Ovary (tissue), 9 donors: ENCODE data around the gene ATAD3C. TPM values are rescaled to one million over a fixed set of nuclear protein-coding genes. Genes with fewer than 3 reads are reported as not detected.
"Not testable (repeated sequence)": the region's sequence is repeated elsewhere in the genome, so short reads cannot be mapped to it uniquely, and the experiment has no call there.

Experiments used
- DNase-seq, 5 donors: peaks; one replicate each; pipeline ENCODE4 v3.0.0-alpha.2; 2019 to 2020
- H3K27ac ChIP-seq, 2 donors: fragments of 200-600 bp; one replicate each; pipeline versions ENCODE4 v1.5.1 to v1.8.0; 2019 to 2022
- H3K27me3 ChIP-seq: fragments of 200-600 bp; one replicate; pipeline ENCODE4 v1.8.0; 2022
- H3K36me3 ChIP-seq: fragments of 200-600 bp; sonication (generic); one replicate; pipeline ENCODE4 v1.5.1; 2019
- H3K4me1 ChIP-seq: one replicate; pipeline ENCODE4 v1.8.1; 2013; ENCODE audit warnings: mild to moderate bottlenecking, moderate library complexity; ENCODE audit not compliant: insufficient read depth
- H3K4me3 ChIP-seq: fragments of 200-600 bp; sonication (generic); one replicate; pipeline ENCODE4 v1.5.1; 2017
- H3K9me3 ChIP-seq, 2 donors: fragments of 200-600 bp in 1 of 2; sonication (generic) in 1 of 2; one replicate each; pipeline versions ENCODE4 v1.5.1 to v1.8.1; 2013 to 2019; ENCODE audit warnings: mild to moderate bottlenecking in 1 of 2, moderate library complexity in 1 of 2
- EP300 ChIP-seq: sonication (generic); formaldehyde crosslinking; IDR thresholded peaks from one replicate; pipeline ENCODE4 v1.6.1; 2017; ENCODE audit warnings: antibody characterized with exemption
- POLR2A ChIP-seq: fragments of 450-650 bp; IDR thresholded peaks from one replicate; pipeline ENCODE4 v1.6.1; 2017; ENCODE audit warnings: antibody characterized with exemption, mild to moderate bottlenecking, moderate library complexity
- WGBS, 3 donors: extraction: QIAGEN DNeasy Blood & Tissue Kit in 1 of 3; methylation state at CpG; one replicate each; pipeline versions ENCODE4 v1.1.5 to v1.1.7; 2013 to 2017; 5-methylcytosine and 5-hydroxymethylcytosine counted together
- intact Hi-C, 4 donors: fragments of 100-400 bp; cut with DNase I; formaldehyde crosslinking; loops; one replicate each; pipeline versions ENCODE4 v1.11.0 to v1.15.1; 2022 to 2023
- polyA plus RNA-seq, 2 donors: library from polyadenylated mRNA; stranded (reverse); fragments of 200-250 nt in 1 of 2; fragments of 350-450 nt in 1 of 2; fragmentation: Illumina TruSeq in 1 of 2; extraction: RNeasy Lipid Tissue Mini Kit (QIAGEN cat#74804) in 1 of 2; gene quantifications; one replicate each; pipeline ENCODE4 v1.2.3, GENCODE V29; 2013 to 2014
- total RNA-seq, 7 donors: library from RNA; depleted of rRNA in 2 of 7; stranded (reverse); fragments of >200 nt in 2 of 7; fragmentation: NEBNext Ultra II Directional in 3 of 7; extraction: Animal tissue kit (Norgen Biotek cat#: 25700) in 3 of 7; gene quantifications; one replicate each; pipeline versions ENCODE4 v1.1.0 to v1.2.4, GENCODE V29; 2016 to 2023
- TF ChIP-seq, protein P1 (sequence below), 3 donors: fragments of 450-650 bp in 2 of 3; fragments of 200-600 bp in 1 of 3; IDR thresholded peaks; one replicate each; pipeline versions ENCODE4 v1.5.1 to v1.8.0; 2016 to 2022; ENCODE audit warnings: antibody characterized with exemption in 3 of 3, mild to moderate bottlenecking in 1 of 3
- donor health status: DM: no; HTN: no; CAD: no; lungs with moderate emphysema.
- donor health status: DM: no; HTN: no; CAD: no.
- donor health status: Bipolar disorder and iron deficiency.
- donor health status: DM: yes; HTN: yes; CAD: no.
- donor health status: DM: no; HTN: no; CAD: no.
- donor health status: DM: yes; HTN: yes; CAD: no.

Gene ATAD3C
- total and polyA plus RNA-seq, 9 donors, result 0.53 to 5.3 (median 3.6) TPM

DNA sequence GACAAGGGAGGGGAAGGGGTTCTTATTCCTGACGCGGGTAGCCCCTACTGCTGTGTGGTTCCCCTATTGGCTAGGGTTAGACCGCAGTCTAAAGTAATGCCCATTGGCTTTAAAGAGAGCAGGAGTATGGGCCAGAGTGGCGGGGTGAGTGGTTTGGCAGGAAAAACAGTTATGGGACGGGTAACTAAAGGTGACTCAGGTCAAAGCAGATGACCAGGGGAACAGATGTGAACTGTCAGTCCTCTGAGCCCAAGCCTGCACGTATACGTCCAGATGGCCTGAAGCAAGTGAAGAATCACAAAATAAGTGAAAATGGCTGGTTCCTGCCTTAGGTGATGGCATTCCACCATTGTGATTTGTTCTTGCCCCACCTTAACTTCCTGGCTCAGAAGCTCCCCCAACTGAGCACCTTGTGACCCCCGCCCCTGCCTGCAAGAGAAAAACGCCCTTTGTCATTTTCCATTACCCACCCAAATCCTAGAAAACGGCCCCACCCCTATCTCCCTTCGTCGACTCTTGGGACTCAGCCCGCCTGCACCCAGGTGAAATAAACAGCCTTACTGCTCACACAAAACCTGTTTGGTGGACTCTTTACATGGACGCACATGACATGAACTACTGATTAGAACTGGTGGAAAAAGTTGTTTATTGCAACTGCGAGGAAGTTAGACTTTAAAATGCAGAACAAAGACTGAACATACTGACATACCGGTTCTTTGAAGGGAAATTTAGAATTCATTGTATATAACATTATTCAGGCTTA, 21.3 kb downstream of the ATAD3C start:
- Histone ChIP-seq H3K9me3 (no peaks in the 10 kb centered on the region), H3K4me1 (peaks cover 10% of the 10 kb centered on the region), H3K27me3 (no peaks in the 10 kb centered on the region), H3K4me3 (peak overlapping the region; percentile 84), H3K27ac (peak overlapping the region; percentile 53 to 85), H3K36me3 (no peaks in the 10 kb centered on the region)
- intact Hi-C loops, result no loop called here
- no peak for DNase-seq
- WGBS, 3 donors, result 17 to 22% (median 20%) methylated on average over 16 of the region's 16 CpGs
- TF ChIP-seq POLR2A (no peak), EP300 (no peak)
- TF ChIP-seq, protein P1, sequence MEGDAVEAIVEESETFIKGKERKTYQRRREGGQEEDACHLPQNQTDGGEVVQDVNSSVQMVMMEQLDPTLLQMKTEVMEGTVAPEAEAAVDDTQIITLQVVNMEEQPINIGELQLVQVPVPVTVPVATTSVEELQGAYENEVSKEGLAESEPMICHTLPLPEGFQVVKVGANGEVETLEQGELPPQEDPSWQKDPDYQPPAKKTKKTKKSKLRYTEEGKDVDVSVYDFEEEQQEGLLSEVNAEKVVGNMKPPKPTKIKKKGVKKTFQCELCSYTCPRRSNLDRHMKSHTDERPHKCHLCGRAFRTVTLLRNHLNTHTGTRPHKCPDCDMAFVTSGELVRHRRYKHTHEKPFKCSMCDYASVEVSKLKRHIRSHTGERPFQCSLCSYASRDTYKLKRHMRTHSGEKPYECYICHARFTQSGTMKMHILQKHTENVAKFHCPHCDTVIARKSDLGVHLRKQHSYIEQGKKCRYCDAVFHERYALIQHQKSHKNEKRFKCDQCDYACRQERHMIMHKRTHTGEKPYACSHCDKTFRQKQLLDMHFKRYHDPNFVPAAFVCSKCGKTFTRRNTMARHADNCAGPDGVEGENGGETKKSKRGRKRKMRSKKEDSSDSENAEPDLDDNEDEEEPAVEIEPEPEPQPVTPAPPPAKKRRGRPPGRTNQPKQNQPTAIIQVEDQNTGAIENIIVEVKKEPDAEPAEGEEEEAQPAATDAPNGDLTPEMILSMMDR (IDR thresholded peaks at IDR 0.05), result no peak

DNA sequence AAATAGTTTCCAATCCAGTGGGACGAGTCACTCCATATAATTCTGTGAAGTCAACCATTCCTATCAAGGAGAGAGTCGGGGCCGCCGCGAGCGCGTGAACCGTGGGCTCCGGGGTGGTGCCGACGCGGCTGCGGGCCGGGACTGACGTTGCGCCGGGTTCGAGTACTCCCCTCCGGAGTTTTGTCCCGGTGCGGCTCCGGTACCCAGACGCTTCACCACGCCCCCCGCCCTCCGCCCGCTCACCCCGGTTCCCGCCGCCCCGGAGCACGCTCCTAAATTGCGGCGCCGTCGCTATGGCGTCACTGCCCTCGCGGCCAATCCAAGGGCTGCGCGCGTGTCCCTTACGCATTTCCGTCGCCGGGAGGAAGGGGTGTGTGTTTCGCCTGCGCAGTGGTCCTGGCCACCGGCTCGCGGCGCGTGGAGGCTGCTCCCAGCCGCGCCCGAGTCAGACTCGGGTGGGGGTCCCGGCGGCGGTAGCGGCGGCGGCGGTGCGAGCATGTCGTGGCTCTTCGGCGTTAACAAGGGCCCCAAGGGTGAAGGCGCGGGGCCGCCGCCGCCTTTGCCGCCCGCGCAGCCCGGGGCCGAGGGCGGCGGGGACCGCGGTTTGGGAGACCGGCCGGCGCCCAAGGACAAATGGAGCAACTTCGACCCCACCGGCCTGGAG, 22.0 kb downstream of the ATAD3C start, which contains the start of gene ATAD3B:
ATAD3B (plus strand) TSS at position 377 of the 664 bp plus-strand sequence; CDS start at position 497, 120 bp downstream.
- Histone ChIP-seq H3K9me3 (no peaks in the 10 kb centered on the region), H3K27ac (peak within 1 kb of the TSS; percentile 53 to 85), H3K27me3 (no peaks in the 10 kb centered on the region), H3K4me3 (peak within 1 kb of the TSS; percentile 84), H3K4me1 (peaks cover 10% of the 10 kb centered on the region), H3K36me3 (no peaks in the 10 kb centered on the region)
- TF ChIP-seq POLR2A (peak; percentile 25), EP300 (no peak)
- TF ChIP-seq, protein P1 (IDR thresholded peaks at IDR 0.05), result peak in 1 of 3 donors; percentile 5
- DNase-seq, result peak; percentile 81 to 95 (median 93)
- WGBS, 3 donors, result 1 to 2% (median 1%) methylated on average over 36 to 87 of the region's 87 CpGs
- intact Hi-C loops, result no loop called here

DNA sequence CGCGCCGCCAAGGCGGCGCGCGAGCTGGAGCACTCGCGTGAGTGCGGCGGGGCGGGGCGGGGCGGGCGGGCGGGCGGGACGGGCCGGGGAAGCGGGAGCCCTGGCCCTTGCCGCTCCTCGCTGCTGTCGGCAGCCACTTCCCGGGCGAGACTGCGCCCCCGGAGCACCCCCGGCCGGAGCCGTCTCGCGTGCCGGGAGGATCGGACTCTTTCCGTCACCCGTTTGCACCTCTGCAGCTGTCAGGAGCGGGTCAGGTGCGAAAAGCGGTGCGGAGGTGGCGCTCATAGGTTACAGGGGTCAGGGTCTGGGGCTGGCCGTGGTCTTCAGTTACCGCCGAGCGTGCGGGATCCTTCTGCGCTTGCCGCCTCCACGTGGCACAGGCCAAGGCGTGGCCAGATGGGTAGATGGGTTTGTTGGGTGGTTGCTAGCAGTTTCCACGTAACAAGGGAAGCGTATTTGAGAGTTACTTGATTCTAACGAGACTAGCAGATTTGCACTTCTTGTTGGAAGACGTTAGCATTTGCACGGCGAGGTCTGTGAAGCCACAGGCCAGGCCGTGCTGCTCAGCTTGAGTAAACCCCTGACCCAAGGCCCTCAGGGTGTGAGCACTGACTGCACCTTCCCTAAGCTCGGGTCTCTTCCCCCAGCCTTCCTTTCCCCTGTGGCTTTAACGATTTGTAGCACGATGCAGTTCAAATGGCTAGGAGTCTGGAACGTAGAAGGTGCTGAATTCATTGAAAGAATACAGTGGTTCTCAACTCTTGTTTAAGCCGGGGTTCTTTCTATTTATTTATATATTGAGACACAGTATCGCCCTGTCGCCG, 22.8 kb downstream of the ATAD3C start:
- peak overlapping the region in 1 of 2 donors; percentile 85 for H3K27ac ChIP-seq
- WGBS, 3 donors, result 2 to 5% (median 2%) methylated on average over 36 to 51 of the region's 65 CpGs

DNA sequence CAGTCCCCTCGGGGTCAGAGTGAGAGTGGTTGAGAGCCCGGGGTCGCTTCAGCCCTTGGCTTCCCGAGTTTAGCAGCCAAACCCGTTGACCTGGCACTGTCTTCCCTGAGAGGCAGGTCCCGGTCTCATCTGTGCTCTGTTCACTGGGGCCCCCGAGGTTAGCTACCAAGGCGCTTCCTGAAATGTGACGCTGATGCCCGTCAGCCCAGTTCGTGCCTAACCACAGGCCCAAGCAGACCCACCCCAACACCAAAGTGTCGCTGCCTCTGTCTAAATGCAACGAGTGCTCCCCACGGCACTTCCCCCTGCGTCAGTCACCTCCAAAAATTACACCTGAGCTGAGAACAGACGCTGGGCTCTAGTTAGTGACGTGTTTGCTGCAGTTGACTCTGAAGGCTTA, 26.5 kb downstream of the ATAD3C start:
- WGBS, 3 donors, result 83 to 100% (median 83%) methylated on average over 1 to 15 of the region's 17 CpGs
- intact Hi-C loops, H3K4me3 ChIP-seq, H3K4me1 ChIP-seq, H3K27ac ChIP-seq, DNase-seq, H3K9me3 ChIP-seq, H3K27me3 ChIP-seq, H3K36me3 ChIP-seq: not testable (repeated sequence)

More for the DNA sequence above, 22.8 kb downstream of the ATAD3C start:
- DNase-seq, H3K4me1 ChIP-seq, intact Hi-C loops, H3K27me3 ChIP-seq, H3K9me3 ChIP-seq, H3K36me3 ChIP-seq: not testable (repeated sequence)
- H3K4me3 ChIP-seq, result peak overlapping the region; percentile 84

DNA sequence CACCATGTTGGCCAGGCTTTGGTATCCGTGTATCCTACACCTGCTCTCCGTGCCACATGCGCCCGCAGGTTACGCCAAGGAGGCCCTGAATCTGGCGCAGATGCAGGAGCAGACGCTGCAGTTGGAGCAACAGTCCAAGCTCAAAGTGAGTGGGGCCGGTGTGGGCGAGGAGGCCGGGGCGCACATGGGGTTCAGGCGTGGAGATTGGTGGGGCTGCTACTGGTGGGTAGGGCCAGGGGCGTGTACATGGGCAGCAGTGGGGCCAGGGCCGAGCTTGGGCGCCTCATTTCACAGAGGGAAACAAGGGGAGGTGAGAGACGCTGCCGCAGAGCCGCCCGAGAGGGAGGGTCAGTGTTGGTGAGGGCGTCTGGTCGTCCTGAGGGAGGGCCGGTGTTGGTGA, 27.7 kb downstream of the ATAD3C start:
- DNase-seq, result no peak
- no peaks in the 10 kb centered on the region for H3K9me3 ChIP-seq
- no peak for TF ChIP-seq EP300
- TF ChIP-seq, protein P1 (IDR thresholded peaks at IDR 0.05), result no peak
- TF ChIP-seq POLR2A, result no peak
- intact Hi-C loops, result no loop called here
- WGBS, 3 donors, result 90 to 94% (median 94%) methylated on average over 22 of the region's 22 CpGs
- peaks cover 5% of the 10 kb centered on the region for H3K4me1 ChIP-seq
- H3K27me3 ChIP-seq, result no peaks in the 10 kb centered on the region
- no peak overlapping the region for H3K4me3 ChIP-seq
- no peaks in the 10 kb centered on the region for H3K36me3 ChIP-seq
- H3K27ac ChIP-seq, result no peak overlapping the region
